ENCODE measurements around the gene THEM5.

THEM5 gene

DNA sequence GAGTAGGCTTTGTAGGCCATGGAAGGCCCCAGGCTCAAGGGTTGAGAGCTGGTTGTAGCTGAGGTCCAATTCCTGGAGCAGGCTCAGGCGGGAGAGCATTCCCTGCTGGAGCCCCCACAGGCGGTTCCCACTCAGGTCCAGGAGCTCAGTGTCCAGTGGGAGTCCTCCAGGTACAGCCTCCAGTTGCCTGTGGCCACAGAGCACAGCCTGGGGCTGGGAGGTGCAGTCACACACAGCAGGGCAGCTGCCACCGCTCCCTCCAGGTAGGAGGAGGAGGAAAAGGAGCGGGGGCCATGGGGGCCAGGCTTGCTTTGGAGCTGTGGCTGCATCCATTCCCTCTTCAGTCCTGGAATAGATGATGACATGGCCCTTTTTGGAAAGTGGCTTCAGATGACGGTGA, 51.1 kb downstream of the THEM5 start:
- no peak overlapping the region for H3K4me3 ChIP-seq (ENCODE audit: low read depth, low read length)
- TF ChIP-seq, protein P1, sequence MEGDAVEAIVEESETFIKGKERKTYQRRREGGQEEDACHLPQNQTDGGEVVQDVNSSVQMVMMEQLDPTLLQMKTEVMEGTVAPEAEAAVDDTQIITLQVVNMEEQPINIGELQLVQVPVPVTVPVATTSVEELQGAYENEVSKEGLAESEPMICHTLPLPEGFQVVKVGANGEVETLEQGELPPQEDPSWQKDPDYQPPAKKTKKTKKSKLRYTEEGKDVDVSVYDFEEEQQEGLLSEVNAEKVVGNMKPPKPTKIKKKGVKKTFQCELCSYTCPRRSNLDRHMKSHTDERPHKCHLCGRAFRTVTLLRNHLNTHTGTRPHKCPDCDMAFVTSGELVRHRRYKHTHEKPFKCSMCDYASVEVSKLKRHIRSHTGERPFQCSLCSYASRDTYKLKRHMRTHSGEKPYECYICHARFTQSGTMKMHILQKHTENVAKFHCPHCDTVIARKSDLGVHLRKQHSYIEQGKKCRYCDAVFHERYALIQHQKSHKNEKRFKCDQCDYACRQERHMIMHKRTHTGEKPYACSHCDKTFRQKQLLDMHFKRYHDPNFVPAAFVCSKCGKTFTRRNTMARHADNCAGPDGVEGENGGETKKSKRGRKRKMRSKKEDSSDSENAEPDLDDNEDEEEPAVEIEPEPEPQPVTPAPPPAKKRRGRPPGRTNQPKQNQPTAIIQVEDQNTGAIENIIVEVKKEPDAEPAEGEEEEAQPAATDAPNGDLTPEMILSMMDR (IDR thresholded peaks at IDR 0.05; ENCODE audit: borderline replicate concordance, insufficient read depth, low read depth, low read length), result no peak

DNA sequence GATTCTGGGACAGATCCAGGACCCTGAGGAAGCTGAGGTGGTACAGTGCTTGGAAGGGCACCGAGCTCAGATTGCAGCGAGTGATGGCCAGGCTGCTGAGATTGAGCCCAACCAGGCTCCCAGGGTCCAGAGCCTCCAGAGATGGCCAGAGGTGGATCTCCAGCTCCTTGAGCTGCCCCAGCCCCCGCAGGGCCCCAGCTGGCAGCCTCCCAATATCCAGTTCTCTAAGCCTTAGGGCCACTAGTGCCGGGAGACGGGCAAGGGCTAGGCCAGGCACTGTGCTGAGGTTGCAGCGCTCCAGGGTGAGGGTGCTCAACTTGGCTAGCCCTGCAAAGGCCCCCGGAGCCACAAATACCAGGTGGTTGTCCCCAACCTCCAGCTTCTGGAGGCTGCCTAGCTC, 51.7 kb downstream of the THEM5 start:
- TF ChIP-seq, protein P1 (IDR thresholded peaks at IDR 0.05; ENCODE audit: borderline replicate concordance, insufficient read depth, low read depth, low read length), result no peak

DNA sequence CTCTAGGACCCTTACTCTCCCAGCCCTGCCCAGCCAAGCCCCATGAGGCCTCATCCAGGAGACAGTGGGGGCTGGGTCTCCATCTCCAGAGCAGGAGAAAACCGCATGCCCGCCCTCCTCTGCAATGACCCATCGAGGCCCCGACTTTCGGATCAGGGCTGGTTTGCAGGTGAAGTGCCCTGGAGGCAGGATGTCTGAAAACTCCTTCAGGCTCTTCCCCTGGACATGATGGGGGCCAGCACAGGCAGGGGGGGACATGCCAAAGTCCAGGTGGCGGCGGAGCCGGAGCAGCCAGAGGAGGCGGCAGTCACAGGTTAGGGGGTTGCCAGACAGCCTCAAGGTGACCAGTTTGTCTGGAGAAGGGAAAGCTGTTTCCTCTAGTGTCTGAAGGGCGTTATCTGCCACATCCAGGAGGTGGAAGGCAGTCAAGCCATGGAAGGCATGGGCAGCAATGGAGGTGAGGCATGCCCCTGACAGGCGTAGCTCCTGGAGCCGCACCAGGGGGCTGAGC, 52.1 kb downstream of the THEM5 start:
- H3K4me3 ChIP-seq (ENCODE audit: low read depth, low read length), result no peak overlapping the region
- TF ChIP-seq, protein P1 (IDR thresholded peaks at IDR 0.05; ENCODE audit: borderline replicate concordance, insufficient read depth, low read depth, low read length), result no peak

More for the DNA sequence above, 51.7 kb downstream of the THEM5 start:
- H3K4me3 ChIP-seq (ENCODE audit: low read depth, low read length), result no peak overlapping the region

DNA sequence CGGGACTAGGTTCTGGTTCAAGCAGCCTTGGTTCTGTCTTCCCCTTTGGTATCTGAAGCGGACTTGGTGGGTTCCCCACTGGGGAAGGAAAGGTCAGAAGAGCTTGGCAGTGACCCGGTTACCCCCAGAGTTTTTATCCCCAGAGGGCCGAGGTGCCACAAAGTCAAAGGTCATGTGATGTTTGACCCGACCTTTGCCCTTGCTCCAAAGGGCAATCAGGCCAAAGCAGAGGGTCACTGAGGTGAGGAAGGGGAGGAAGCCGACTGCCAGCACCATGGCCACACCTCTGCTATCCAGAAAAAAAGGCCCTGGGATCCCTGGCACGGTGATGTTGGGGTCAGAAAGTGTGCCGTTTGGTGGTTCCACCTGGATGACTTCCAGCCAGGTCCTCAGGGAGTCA, 52.7 kb downstream of the THEM5 start:
- TF ChIP-seq, protein P1 (IDR thresholded peaks at IDR 0.05; ENCODE audit: borderline replicate concordance, insufficient read depth, low read depth, low read length), result no peak
- no peak overlapping the region for H3K4me3 ChIP-seq (ENCODE audit: low read depth, low read length)

DNA sequence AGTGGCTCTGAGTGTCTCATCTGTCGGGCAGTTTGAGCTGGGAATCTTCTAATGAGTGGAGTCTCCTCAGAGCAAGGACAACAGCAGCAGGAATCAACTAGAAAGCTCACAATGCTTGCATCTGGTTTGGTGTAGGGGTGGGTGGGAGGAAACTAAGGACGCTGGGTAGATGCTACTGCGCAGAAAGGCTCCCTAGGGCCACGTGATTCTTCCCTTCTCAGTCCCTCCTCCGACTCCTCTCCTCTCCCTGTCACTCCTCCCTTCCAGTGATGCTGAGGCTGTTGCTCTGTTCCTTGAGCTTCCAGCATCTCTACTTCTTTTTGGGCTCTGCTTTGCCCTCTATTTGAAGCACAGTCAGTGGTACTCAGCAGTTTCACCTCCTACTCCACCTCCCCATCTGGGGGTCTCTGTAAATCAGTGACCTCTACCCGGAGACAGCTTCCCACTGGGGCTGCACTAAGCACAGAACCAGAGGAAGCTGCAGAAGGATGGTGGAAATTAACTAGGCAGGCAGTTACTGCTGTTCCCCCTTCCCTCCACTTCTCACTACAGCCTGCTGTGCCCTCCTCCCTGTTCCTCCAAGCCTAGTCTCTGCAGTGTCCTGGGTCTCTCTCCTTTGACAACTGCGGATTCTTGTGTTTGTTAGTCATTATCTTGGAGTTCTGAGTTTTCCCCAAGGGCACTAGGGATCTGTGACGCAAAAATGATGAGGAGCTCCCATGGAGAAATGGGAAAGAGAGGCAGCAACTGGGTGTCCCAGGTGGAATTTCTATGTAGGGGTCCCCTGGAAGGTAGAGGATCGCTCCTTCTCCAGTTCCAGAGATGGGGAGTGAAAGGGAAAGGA, 54.1 kb downstream of the THEM5 start:
- no peak overlapping the region for H3K4me3 ChIP-seq (ENCODE audit: low read depth, low read length)
- TF ChIP-seq, protein P1 (IDR thresholded peaks at IDR 0.05; ENCODE audit: borderline replicate concordance, insufficient read depth, low read depth, low read length), result no peak

DNA sequence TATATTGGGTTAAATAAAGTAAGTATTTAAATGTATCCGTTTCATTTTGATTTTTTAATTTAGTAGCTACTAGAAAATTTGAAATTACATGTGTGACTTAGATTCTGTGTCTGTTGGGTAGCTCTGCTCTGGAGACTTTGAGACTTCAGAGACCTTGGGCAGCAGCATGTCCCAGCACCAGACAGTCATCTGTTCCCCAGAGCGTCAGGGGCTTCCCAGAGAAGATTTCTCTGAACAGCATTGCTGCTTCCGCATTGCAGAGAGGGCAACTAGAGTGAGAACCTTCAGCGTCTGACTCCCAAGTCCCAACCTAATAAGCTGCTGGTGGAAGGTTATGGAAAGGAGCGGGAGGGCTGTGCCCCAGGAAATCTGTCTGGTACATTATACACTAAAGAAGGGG, 54.9 kb downstream of the THEM5 start:
- TF ChIP-seq, protein P1 (IDR thresholded peaks at IDR 0.05; ENCODE audit: borderline replicate concordance, insufficient read depth, low read depth, low read length), result no peak
- H3K4me3 ChIP-seq (ENCODE audit: low read depth, low read length), result no peak overlapping the region
